GM12801 (cell line): ENCODE results near the gene AQP1.

Source experiments
- CTCF ChIP-seq: IDR thresholded peaks from one replicate; pipeline ENCODE4 v1.5.1; 2011; ENCODE audit warnings: control low read depth; ENCODE audit not compliant: insufficient read length; ENCODE audit errors: extremely low read depth

Gene AQP1

GRCh38 chr7:30877015-30877769, 34.5 kb upstream of the AQP1 start:
- no peak for TF ChIP-seq CTCF

GRCh38 chr7:30877993-30878392, 33.7 kb upstream of the AQP1 start:
- no peak for TF ChIP-seq CTCF

GRCh38 chr7:30879139-30880124, 32.2 kb upstream of the AQP1 start:
- TF ChIP-seq CTCF, result no peak

- no peak for TF ChIP-seq CTCF
Observed at GRCh38 chr7:30880125-30880720, 31.4 kb upstream of the AQP1 start.

GRCh38 chr7:30880941-30881340, 30.7 kb upstream of the AQP1 start:
- no peak for TF ChIP-seq CTCF

GRCh38 chr7:30881448-30881847, 30.2 kb upstream of the AQP1 start:
- TF ChIP-seq CTCF, result no peak

- no peak for TF ChIP-seq CTCF
Observed at GRCh38 chr7:30884881-30885280, 26.8 kb upstream of the AQP1 start.
